Measurements from ENCODE around the gene F2RL3. TPM values are rescaled to one million over a fixed set of nuclear protein-coding genes. Genes with fewer than 3 reads are reported as not detected.

The F2RL3 gene
- polyA plus RNA-seq, 1 donor (not counting 4 experiments of a cell fraction or from before 2014, with no cell fraction given), result not detected

- H3K4me1 ChIP-seq (ENCODE audit: control insufficient read depth, extremely low read depth, insufficient read depth, low read length), result no peaks in the 10 kb centered on the region
- no peaks in the 10 kb centered on the region for H3K9me1 ChIP-seq (ENCODE audit: control insufficient read depth, extremely low read depth, insufficient read depth, low read length)
- peaks cover 7 to 9% of the 10 kb centered on the region in 2 experiments for H3K36me3 ChIP-seq (ENCODE audit: control insufficient read depth in 2 of 2, extremely low read depth in 1 of 2, insufficient read depth in 2 of 2, low read length in 2 of 2)
- no peaks in the 10 kb centered on the region for H3K27me3 ChIP-seq (ENCODE audit: control insufficient read depth, extremely low read depth, insufficient read depth, low read length)
- dilution Hi-C loops (cut with MboI; ENCODE audit: extremely low pct_ligation_motif_present, low sequenced_read_pairs), result no loop called here
- no peak for FAIRE-seq
- H2AFZ ChIP-seq (ENCODE audit: control insufficient read depth, low read length), result no peak overlapping the region
- H3K27ac ChIP-seq (ENCODE audit: control insufficient read depth, insufficient read depth, low read length), result no peak overlapping the region
- DNase-seq (ENCODE audit: low read depth, low spot score), result no peak
- H3K9me3 ChIP-seq (ENCODE audit: control insufficient read depth, low read depth, low read length), result no peaks in the 10 kb centered on the region
- H3K4me2 ChIP-seq (ENCODE audit: control insufficient read depth, extremely low read depth, insufficient read depth, low read depth, low read length), result no peak overlapping the region
- TF ChIP-seq, protein P1, sequence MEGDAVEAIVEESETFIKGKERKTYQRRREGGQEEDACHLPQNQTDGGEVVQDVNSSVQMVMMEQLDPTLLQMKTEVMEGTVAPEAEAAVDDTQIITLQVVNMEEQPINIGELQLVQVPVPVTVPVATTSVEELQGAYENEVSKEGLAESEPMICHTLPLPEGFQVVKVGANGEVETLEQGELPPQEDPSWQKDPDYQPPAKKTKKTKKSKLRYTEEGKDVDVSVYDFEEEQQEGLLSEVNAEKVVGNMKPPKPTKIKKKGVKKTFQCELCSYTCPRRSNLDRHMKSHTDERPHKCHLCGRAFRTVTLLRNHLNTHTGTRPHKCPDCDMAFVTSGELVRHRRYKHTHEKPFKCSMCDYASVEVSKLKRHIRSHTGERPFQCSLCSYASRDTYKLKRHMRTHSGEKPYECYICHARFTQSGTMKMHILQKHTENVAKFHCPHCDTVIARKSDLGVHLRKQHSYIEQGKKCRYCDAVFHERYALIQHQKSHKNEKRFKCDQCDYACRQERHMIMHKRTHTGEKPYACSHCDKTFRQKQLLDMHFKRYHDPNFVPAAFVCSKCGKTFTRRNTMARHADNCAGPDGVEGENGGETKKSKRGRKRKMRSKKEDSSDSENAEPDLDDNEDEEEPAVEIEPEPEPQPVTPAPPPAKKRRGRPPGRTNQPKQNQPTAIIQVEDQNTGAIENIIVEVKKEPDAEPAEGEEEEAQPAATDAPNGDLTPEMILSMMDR (optimal IDR thresholded peaks at IDR 0.05 in 1 of 3, IDR thresholded peaks at IDR 0.05 in 1 of 3, conservative IDR thresholded peaks at IDR 0.05 in 1 of 3; ENCODE audit: extremely low read depth in 1 of 3, insufficient read depth in 2 of 3, low read length in 3 of 3), result no peak
- TF ChIP-seq EZH2 (IDR thresholded peaks at IDR 0.05; ENCODE audit: low read length), result no peak
- H3K9ac ChIP-seq (ENCODE audit: control insufficient read depth, extremely low read depth, insufficient read depth, low read length), result no peak overlapping the region
- no peak overlapping the region for H3K4me3 ChIP-seq (ENCODE audit: control insufficient read depth in 2 of 3, extremely low read depth in 1 of 3, insufficient read depth in 2 of 3, low read depth in 1 of 3, low read length in 3 of 3)
- no peaks in the 10 kb centered on the region for H4K20me1 ChIP-seq (ENCODE audit: control insufficient read depth, extremely low read depth, insufficient read depth, low read length)
- no peaks in the 10 kb centered on the region for H3K79me2 ChIP-seq (ENCODE audit: control insufficient read depth, insufficient read depth, low read length)
Observed at GRCh38 chr19:16859626-16860025, 29.2 kb upstream of the F2RL3 start.

GRCh38 chr19:16860118-16860517, 28.7 kb upstream of the F2RL3 start:
- no peak for DNase-seq (ENCODE audit: low read depth, low spot score)
- Histone ChIP-seq H3K9ac (ENCODE audit: control insufficient read depth, extremely low read depth, insufficient read depth, low read length) (no peak overlapping the region), H3K4me1 (ENCODE audit: control insufficient read depth, extremely low read depth, insufficient read depth, low read length) (no peaks in the 10 kb centered on the region), H3K4me2 (ENCODE audit: control insufficient read depth, extremely low read depth, insufficient read depth, low read depth, low read length) (no peak overlapping the region), H3K36me3 (ENCODE audit: control insufficient read depth in 2 of 2, extremely low read depth in 1 of 2, insufficient read depth in 2 of 2, low read length in 2 of 2) (peaks cover 5 to 8% of the 10 kb centered on the region in 2 experiments), H3K9me3 (ENCODE audit: control insufficient read depth, low read depth, low read length) (no peaks in the 10 kb centered on the region), H3K27me3 (ENCODE audit: control insufficient read depth, extremely low read depth, insufficient read depth, low read length) (no peaks in the 10 kb centered on the region), H3K4me3 (ENCODE audit: control insufficient read depth in 2 of 3, extremely low read depth in 1 of 3, insufficient read depth in 2 of 3, low read depth in 1 of 3, low read length in 3 of 3) (no peak overlapping the region), H2AFZ (ENCODE audit: control insufficient read depth, low read length) (no peak overlapping the region), H3K79me2 (ENCODE audit: control insufficient read depth, insufficient read depth, low read length) (no peaks in the 10 kb centered on the region), H3K27ac (ENCODE audit: control insufficient read depth, insufficient read depth, low read length) (no peak overlapping the region), H4K20me1 (ENCODE audit: control insufficient read depth, extremely low read depth, insufficient read depth, low read length) (no peaks in the 10 kb centered on the region), H3K9me1 (ENCODE audit: control insufficient read depth, extremely low read depth, insufficient read depth, low read length) (no peaks in the 10 kb centered on the region)
- FAIRE-seq, result no peak
- dilution Hi-C loops (cut with MboI; ENCODE audit: extremely low pct_ligation_motif_present, low sequenced_read_pairs), result no loop called here
- TF ChIP-seq EZH2 (IDR thresholded peaks at IDR 0.05; ENCODE audit: low read length), result no peak
- TF ChIP-seq, protein P1 (optimal IDR thresholded peaks at IDR 0.05 in 1 of 3, IDR thresholded peaks at IDR 0.05 in 1 of 3, conservative IDR thresholded peaks at IDR 0.05 in 1 of 3; ENCODE audit: extremely low read depth in 1 of 3, insufficient read depth in 2 of 3, low read length in 3 of 3), result no peak

Measured in keratinocyte (primary cell).